Limb (tissue), 2 donors: ENCODE data around the gene WDTC1.

ENCODE experiments used
- DNase-seq, 2 donors: peaks; one replicate each; pipeline ENCODE4 v3.0.0-alpha.2; 2016; ENCODE audit errors: extremely low spot score in 2 of 2

WDTC1 gene

DNA sequence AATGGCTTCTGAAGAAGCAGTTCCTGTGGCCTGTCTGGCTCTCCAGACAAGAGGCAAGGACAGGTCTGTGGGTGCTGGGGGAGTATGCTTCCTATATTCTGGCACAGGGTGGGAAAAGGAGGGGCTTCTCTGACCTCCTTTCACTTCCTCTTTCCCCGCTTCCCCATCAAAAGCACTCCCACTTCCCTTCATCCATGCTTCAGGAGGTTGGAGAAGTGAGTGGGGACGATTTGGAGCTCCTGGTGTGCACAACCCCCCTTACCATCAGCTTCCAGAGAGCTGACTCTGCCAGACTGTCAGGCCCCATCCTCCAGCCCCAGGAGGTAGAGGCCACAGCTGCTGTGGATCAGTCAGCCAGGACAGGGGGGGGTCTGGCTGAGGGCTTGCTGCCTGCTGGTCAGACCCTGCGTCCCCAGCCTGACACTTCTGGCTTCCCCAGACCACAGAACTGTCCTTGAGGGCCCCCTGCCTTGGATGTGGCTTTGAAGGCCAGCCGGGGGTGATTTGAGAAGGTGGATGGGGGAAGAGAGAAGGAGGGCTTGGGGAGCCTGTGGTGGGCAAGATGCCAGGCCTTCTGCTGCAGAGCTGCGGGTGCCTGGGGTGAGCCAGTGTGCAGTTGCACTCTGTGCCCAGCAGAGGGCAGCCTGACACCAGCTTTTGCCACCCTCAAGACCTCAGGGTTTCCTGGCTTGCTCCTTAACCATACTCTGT is 66.1 kb downstream of the WDTC1 start:
- DNase-seq: peak; percentile 94

DNA sequence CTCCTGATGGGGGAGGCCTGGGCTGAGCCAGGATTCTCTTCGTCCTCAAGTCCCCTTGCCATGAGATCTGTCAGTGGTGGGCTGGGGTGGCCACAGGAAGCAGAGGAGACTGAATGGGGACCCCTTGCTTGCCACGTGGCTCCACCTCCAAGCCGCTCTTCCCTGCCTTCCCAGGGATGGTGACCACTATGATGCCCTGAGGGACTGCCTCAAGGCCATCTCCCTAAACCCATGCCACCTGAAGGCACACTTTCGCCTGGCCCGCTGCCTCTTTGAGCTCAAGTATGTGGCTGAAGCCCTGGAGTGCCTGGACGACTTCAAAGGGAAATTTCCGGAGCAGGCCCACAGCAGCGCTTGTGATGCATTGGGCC is 66.6 kb downstream of the WDTC1 start:
- no peak for DNase-seq

- no peak for DNase-seq
These were observed 67.3 kb downstream of the WDTC1 start for GRCh38 chr1:27301582-27302199.

DNA sequence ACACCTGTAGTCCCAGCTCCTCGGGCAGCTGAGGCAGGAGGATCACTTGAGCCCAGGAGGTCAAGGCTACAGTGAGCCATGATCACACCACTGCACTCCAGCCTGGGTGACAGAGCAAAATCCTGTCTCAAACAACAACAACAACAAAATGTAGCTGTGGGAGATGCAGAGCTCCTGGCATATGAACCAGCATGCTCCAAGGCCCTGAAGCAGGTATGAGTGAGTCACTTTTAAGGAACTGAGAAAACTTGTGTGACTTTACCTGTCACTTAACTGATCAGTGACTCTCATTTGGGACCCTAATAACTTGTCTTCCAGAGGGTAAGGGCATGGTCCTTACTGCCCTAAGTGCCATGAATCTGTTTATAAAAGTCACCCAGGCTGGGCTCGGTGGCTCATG is 68.2 kb downstream of the WDTC1 start:
- no peak for DNase-seq

DNA sequence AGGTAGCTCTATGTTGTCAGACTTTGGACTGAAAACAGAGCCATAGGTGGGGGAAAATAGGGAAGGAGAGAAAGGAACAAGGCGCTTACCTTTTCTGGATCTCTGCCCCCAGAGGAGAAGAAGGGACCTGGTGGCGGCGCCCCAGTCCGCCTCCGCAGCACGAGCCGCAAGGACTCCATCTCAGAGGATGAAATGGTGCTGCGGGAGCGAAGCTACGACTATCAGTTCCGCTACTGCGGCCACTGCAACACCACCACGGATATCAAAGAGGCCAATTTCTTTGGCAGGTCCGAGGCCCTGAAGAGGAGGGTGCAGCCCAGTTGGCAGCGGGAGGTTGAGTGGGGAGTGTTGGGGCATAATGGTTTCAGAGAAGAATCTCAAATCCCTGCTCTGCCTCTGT is 69.1 kb downstream of the WDTC1 start:
- no peak for DNase-seq

DNA sequence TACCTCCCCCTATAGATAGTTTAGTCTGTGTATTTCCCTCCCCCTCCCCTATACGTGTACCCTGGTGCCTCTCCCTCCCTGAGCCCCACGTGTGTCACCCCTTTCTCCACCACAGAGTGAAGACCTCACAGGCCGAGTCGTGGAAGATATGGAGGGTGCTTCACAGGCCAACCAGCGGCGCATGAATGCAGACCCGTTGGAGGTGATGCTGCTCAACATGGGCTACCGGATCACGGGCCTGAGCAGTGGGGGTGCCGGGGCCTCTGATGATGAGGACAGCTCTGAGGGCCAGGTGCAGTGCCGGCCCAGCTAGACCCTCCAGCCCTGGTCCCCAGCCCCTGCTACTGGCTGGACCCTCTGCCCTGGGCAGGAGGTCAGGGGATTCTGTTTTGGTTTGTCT is 71.6 kb downstream of the WDTC1 start:
- DNase-seq: no peak

GRCh38 chr1:27306892-27307761 is 72.7 kb downstream of the WDTC1 start:
- no peak for DNase-seq

DNA sequence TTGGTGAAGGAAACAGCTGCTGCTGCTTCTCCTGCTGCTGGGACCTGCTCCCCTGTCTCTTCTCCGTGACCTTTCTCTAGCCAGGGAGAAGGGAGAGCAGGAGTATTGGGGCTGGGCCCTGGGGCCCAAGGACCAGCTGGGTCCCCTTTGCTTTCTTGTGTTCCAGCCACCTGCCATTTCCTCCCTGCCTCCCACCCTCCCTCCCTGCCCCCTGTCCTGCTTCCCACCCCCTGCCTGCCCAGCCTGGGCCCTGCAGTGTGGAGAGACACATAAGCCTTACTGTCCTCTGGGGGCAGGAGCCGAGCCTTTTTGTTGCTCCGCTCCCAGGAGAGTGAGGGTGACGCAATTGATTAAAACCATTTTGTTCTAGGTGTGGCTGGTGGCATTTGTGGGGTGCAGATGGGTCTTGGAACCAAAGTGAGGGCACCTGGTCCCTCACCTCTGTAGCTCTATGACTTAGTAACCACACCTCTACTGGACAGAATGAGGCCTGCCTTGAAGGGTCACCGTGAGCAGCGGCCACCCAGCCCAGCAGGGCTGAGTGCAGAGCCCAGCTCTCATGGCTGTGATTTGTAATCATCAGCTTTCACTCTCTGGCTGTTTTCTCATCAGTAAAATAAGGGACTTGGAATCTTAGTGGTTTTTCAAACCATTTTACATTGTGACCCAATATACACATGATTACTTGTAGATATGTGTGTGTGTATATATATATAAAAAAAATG is 73.6 kb downstream of the WDTC1 start:
- no peak for DNase-seq

- DNase-seq: no peak
These were observed 79.7 kb downstream of the WDTC1 start for GRCh38 chr1:27314169-27314568.

DNA sequence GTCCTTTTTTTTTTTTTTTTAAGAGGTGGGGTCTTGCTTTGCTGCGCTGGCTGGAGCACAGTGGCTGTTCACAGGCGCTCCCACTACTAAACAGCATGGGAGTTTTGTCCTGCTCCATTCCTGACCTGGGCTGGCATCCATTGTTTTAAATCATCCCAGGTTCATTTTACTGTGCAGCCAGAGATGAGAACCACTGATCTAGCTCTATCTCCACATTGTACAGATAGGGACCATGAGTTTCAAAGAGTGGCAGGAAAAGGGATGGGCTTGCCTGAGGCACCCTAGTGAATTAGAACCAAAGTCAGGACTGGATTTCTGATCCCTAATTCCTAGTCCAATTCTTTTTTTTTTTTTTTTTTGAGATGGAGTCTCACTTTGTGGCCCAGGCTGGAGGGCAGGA is 80.3 kb downstream of the WDTC1 start:
- no peak for DNase-seq

DNA sequence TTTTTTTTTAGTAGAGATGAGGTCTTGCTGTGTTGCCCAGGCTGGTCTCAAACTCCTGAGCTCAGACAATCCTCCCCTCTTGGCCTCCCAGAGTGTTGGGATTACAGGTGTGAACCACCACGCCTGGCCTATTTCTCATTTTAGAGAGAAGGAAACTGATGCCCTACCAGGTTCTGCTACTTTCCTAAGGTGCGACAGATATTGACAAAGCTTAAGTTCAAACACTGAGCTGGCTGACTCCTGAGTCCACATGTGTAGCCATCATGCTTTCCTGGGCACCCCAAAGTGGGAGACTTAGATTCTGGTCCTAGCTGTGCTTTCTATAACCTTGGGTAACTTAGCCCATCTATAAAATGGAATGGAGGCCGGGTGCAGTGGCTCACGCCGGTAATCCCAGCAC is 82.4 kb downstream of the WDTC1 start:
- DNase-seq: no peak

- DNase-seq: no peak
These were observed 83.7 kb downstream of the WDTC1 start for GRCh38 chr1:27318136-27318535.

DNA sequence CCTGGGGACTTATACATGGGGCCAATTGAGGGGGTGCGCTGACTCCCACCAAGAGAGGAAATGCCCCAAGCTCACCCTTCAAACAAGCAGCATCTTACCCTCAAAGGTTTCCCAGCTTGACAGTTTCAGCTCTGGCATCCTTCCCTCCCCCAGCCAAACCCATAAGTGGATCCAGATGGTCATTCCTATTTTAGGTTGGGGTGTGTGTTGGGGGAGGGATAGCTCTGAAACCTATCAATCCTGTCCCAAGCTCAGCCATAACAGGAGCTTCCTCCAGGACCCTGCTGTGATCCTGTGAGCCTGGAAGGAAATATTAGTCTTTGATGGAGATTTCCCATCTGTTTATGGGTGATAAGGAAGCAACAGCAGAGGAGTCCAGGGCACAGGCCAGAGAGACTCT is 84.2 kb downstream of the WDTC1 start:
- DNase-seq: no peak

DNA sequence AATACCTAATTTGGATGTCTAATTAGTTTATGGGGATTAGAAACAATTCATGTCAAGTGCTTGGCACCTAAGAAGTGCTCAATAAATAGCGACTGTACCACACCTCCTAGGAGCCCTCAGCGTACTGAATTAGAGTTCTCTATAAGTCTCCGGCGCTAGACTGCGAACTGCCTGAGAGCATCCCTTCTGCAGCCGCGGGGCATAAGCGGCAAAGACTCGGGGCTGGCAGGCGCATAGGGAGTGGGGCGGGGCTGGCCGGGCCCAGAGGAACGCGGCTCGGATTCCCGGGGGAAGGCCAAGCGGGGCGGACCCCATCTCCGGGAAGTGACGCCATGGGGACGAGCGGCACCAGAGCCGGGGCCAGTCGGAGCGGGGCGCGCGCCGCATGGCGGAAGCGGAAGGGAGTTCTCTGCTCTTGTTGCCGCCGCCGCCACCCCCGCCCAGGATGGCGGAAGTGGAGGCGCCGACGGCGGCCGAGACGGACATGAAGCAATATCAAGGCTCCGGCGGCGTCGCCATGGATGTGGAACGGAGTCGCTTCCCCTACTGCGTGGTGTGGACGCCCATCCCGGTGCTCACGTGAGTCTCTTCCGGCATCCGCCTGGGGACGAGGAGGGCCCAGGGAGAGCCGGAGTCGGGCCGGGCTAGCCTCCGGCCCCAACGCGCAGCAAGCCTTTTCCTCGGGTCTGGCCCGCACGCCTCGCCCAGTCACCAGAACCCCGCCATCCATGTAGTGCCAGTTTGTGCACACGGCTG is 87.6 kb downstream of the WDTC1 start, which contains the start of gene TMEM222:
Gene TMEM222 (plus strand): TSS at position 351 of the 756 bp plus-strand sequence. CDS start 35 bp downstream, at position 386.
- peak; percentile 96 to 98 for DNase-seq

GRCh38 chr1:27322569-27323240 is 88.3 kb downstream of the WDTC1 start:
- DNase-seq: no peak

DNA sequence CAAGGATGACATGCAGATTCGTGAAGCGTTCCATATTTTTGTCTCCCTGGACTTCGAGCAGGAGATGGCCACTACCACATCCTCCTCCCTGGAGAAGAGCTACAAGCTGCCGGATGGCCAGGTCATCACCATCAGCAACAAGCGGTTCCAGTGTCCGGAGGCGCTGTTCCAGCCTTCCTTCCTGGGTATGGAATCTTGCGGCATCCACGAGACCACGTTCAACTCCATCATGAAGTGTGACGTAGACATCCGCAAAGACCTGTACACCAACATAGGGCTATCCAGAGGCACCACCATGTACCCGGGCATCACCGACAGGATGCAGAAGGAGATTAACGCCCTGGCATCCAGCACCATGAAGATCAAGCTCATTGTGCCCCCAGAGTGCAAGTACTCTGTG is 90.9 kb downstream of the WDTC1 start:
- DNase-seq: no peak

DNA sequence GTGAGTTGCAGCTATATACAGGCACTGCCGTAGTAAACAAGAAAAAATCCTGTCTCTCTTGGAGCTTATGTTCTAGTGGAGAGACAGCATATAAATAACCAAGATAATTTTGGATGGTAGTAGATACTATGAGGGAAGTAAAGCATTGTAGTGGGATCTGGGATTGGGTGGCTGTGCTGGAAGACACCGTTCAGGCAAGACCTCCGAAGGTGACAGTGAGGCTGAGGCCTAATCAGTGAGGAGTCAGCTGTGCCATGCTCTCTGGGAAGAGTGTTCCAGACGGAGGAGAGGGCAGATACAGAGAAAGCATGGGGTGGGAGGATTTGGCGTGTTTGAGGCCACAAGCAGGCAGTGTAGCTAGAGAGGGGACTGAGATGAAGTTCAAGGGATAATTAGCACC is 93.5 kb downstream of the WDTC1 start:
- DNase-seq: no peak

GRCh38 chr1:27330786-27331185 is 96.4 kb downstream of the WDTC1 start:
- no peak for DNase-seq

DNA sequence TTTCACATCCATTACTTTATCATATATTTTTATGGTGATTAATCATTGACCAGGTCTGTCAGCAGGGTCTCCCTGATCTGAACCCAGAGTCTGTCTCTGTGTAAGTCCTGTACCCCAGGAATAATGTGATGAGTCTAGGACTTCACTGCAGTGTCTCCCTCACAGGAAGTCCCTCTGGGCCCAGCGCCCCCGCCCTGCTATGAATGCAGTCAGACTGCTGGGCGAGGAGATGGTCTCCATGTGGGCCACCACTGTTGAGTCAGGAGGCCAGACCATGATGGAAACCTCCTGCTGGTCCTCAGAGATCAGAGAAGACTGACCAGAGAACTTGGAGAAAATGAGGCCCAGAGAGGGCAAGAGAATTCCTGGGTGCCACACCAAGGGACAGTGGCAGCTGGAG is 97.0 kb downstream of the WDTC1 start:
- no peak for DNase-seq

DNA sequence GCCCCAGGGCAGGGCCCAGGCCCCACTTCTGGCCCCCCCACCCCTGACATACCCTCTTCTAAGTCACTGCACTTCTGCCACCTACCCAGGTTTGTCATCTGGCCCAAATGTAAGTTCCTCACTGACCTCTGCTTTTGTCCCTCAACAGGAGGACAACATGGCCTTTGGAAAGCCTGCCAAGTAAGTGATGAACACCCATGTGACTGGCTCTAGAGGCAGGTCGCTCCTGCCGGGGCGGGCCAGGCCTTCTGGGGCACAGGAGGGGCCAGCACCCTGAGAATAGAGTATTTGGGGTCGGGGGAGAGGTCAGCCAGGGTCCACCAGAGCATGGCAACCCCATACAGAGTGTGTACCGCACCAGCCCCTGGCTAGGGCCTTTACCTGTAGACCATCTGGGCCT is 97.5 kb downstream of the WDTC1 start:
- no peak for DNase-seq
